ENCODE data around the gene RNF31.

- TF ChIP-seq, protein P1, sequence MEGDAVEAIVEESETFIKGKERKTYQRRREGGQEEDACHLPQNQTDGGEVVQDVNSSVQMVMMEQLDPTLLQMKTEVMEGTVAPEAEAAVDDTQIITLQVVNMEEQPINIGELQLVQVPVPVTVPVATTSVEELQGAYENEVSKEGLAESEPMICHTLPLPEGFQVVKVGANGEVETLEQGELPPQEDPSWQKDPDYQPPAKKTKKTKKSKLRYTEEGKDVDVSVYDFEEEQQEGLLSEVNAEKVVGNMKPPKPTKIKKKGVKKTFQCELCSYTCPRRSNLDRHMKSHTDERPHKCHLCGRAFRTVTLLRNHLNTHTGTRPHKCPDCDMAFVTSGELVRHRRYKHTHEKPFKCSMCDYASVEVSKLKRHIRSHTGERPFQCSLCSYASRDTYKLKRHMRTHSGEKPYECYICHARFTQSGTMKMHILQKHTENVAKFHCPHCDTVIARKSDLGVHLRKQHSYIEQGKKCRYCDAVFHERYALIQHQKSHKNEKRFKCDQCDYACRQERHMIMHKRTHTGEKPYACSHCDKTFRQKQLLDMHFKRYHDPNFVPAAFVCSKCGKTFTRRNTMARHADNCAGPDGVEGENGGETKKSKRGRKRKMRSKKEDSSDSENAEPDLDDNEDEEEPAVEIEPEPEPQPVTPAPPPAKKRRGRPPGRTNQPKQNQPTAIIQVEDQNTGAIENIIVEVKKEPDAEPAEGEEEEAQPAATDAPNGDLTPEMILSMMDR (IDR thresholded peaks at IDR 0.05), result no peak
- TF ChIP-seq POLR2A (IDR thresholded peaks at IDR 0.05), result no peak
These were observed 4.2 kb downstream of the RNF31 start for GRCh38 chr14:24151404-24152080.
